Transverse colon (tissue), 4 donors: ENCODE measurements around the gene RAB17.

Source experiments
- EP300 ChIP-seq: sonication (generic); formaldehyde crosslinking; IDR thresholded peaks from one replicate; pipeline ENCODE4 v1.6.1; 2017; ENCODE audit warnings: antibody characterized with exemption, low read depth
- POLR2A ChIP-seq: fragments of 450-650 bp; IDR thresholded peaks from one replicate; pipeline ENCODE4 v1.6.1; 2016; ENCODE audit warnings: antibody characterized with exemption, mild to moderate bottlenecking, moderate library complexity
- POLR2AphosphoS5 ChIP-seq, 3 donors: sonication (generic); formaldehyde crosslinking; IDR thresholded peaks; one replicate each; pipeline ENCODE4 v1.6.1; 2016; ENCODE audit warnings: antibody characterized with exemption in 3 of 3
- TF ChIP-seq, protein P1 (sequence below), 5 experiments: fragments of 200-600 bp in 3 of 5; fragments of 450-650 bp in 2 of 5; sonication (generic) in 3 of 5; IDR thresholded peaks; 1 replicate in 2 of 5; 2 replicates in 3 of 5; pipeline ENCODE4 v1.5.1; 2016 to 2017; ENCODE audit warnings: antibody characterized with exemption in 5 of 5, inconsistent platforms in 3 of 5, mild to moderate bottlenecking in 2 of 5, moderate library complexity in 1 of 5

- TF ChIP-seq, protein P1, sequence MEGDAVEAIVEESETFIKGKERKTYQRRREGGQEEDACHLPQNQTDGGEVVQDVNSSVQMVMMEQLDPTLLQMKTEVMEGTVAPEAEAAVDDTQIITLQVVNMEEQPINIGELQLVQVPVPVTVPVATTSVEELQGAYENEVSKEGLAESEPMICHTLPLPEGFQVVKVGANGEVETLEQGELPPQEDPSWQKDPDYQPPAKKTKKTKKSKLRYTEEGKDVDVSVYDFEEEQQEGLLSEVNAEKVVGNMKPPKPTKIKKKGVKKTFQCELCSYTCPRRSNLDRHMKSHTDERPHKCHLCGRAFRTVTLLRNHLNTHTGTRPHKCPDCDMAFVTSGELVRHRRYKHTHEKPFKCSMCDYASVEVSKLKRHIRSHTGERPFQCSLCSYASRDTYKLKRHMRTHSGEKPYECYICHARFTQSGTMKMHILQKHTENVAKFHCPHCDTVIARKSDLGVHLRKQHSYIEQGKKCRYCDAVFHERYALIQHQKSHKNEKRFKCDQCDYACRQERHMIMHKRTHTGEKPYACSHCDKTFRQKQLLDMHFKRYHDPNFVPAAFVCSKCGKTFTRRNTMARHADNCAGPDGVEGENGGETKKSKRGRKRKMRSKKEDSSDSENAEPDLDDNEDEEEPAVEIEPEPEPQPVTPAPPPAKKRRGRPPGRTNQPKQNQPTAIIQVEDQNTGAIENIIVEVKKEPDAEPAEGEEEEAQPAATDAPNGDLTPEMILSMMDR (IDR thresholded peaks at IDR 0.05) = no peak
- TF ChIP-seq POLR2A (no peak), POLR2AphosphoS5 (IDR thresholded peaks at IDR 0.05) (no peak), EP300 (no peak)
Measured at GRCh38 chr2:237569896-237570295, 20.6 kb downstream of the RAB17 start.
